H1 (cell line): Measurements from ENCODE around the gene SNRPA1. TPM values are rescaled to one million over a fixed set of nuclear protein-coding genes. Genes with fewer than 3 reads are reported as not detected.

Experiments used
- ATF2 ChIP-seq: IDR thresholded peaks from 2 replicates; pipeline ENCODE4 v1.6.1; 2012; ENCODE audit warnings: low read length, inconsistent platforms
- BRCA1 ChIP-seq: IDR thresholded peaks from 2 replicates; pipeline ENCODE4 v1.6.1; 2012; ENCODE audit warnings: low read depth, low read length, improper control_type of control experiment
- CBX8 ChIP-seq: fragments of 300-800, 300-1000 bp; sonication (generic); IDR thresholded peaks from 2 replicates; pipeline ENCODE4 v1.7.1; 2016; ENCODE audit warnings: low read depth, low read length, borderline replicate concordance
- CHD7 ChIP-seq: fragments of 300-600 bp; sonication (generic); IDR thresholded peaks from 2 replicates; pipeline ENCODE4 v1.7.1; 2012; ENCODE audit warnings: low read length, moderate library complexity, mild to moderate bottlenecking, inconsistent platforms; ENCODE audit not compliant: insufficient replicate concordance
- EGR1 ChIP-seq: IDR thresholded peaks from 2 replicates; pipeline ENCODE4 v1.6.1; 2011; ENCODE audit warnings: low read depth, low read length, borderline replicate concordance
- polyA plus RNA-seq, 7 experiments: library from polyadenylated mRNA; depleted of rRNA in 3 of 7; stranded (reverse) in 5 of 7; unstranded in 2 of 7; fragments of >200 nt in 5 of 7; fragments of 200-250 nt in 2 of 7; gene quantifications; 1 replicate in 5 of 7; 2 replicates in 1 of 7; 4 replicates in 1 of 7; pipeline versions ENCODE4 v1.2.1 to v1.2.3, GENCODE V29; 2011 to 2013; ENCODE audit warnings: missing spikeins in 2 of 7, mixed read lengths in 2 of 7
- total RNA-seq: library from RNA; stranded (reverse); fragmentation: NEBNext Ultra II Directional; extraction: Animal tissue kit (Norgen Biotek cat#: 25700); gene quantifications from 2 replicates; pipeline ENCODE4 v1.2.1, GENCODE V29; 2021

The SNRPA1 gene
- total and polyA plus RNA-seq, 2 of the 8 experiments (the other 6 are each of a cell fraction or from before 2014, with no cell fraction given) = 140 to 221 TPM

- no peak for TF ChIP-seq CHD7
- no peak for TF ChIP-seq ATF2
- TF ChIP-seq BRCA1 = no peak
- TF ChIP-seq CBX8 = no peak
- no peak for TF ChIP-seq EGR1
Observed at GRCh38 chr15:101283931-101284330, 11.1 kb downstream of the SNRPA1 start (continued).
